Skeletal muscle tissue (tissue), 4 donors: ENCODE measurements around the gene TSC2. TPM values are rescaled to one million over a fixed set of nuclear protein-coding genes. Genes with fewer than 3 reads are reported as not detected.
A peak's percentile ranks its signal among the peaks of the same experiment; 100 is the strongest.

Experiments used
- H3K27ac ChIP-seq: one replicate; pipeline ENCODE4 v1.7.0; 2013; ENCODE audit warnings: mild to moderate bottlenecking, low read depth, low read length, inconsistent platforms
- H3K27me3 ChIP-seq, 3 donors: one replicate each; pipeline ENCODE4 v1.7.0; 2013; ENCODE audit warnings: low read length in 3 of 3; ENCODE audit not compliant: control insufficient read depth in 3 of 3, insufficient read depth in 3 of 3
- H3K36me3 ChIP-seq, 3 donors: one replicate each; pipeline ENCODE4 v1.7.0; 2013; ENCODE audit warnings: low read length in 3 of 3; ENCODE audit not compliant: control insufficient read depth in 3 of 3, insufficient read depth in 3 of 3
- H3K4me1 ChIP-seq, 3 donors: one replicate each; pipeline ENCODE4 v1.7.0; 2013; ENCODE audit warnings: low read length in 3 of 3, mild to moderate bottlenecking in 3 of 3; ENCODE audit not compliant: control insufficient read depth in 3 of 3, insufficient read depth in 3 of 3
- H3K4me3 ChIP-seq, 3 donors: one replicate each; pipeline ENCODE4 v1.7.0; 2013; ENCODE audit warnings: low read length in 3 of 3
- H3K9ac ChIP-seq, 3 donors: one replicate each; pipeline ENCODE4 v1.7.0; 2013; ENCODE audit warnings: low read length in 3 of 3, mild to moderate bottlenecking in 3 of 3, moderate library complexity in 2 of 3, low read depth in 1 of 3
- H3K9me3 ChIP-seq, 3 donors: one replicate each; pipeline ENCODE4 v1.7.0; 2013; ENCODE audit warnings: low read length in 3 of 3; ENCODE audit not compliant: control insufficient read depth in 3 of 3
- total RNA-seq: library from RNA; depleted of rRNA; stranded (reverse); fragments of >200 nt; gene quantifications from one replicate; pipeline ENCODE4 v1.2.3, GENCODE V29; 2014
- donor health status: Osteomylitis.

TSC2 gene
- total RNA-seq, 1 donor from 2014 or later = 49.6 TPM

DNA sequence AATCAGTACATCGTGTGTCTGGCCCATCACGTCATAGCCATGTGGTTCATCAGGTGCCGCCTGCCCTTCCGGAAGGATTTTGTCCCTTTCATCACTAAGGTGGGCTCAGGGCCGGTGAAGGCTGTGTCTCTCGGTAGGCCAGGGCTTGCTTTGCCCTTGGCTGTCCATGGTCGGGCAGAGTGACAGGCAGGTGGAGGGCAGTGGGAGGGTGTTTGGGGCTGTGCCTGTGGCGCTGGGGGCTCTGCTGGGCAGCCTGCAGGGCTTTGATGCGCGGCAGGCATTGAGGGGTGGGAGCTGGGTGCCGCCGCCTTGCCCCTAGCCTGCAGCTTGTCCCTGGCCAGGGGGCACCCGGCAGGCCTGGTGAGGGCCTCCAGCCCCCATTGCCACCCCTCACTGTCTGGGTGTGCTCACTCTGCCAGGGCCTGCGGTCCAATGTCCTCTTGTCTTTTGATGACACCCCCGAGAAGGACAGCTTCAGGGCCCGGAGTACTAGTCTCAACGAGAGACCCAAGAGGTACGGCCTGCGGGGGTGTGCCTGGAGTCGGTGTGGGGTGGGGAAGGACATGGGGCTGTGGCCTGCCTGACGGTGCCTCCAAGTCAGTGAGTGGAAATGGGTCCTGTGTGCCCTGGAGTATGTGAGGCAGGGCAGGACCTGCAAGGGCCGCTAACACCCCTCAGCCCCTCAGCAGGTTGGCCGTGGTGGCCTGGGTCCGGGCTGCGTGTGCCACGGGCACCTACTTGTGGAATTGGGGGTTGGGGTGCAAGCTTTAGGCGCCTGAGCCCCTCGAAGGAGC is 28.5 kb downstream of the TSC2 start:
- Histone ChIP-seq H3K36me3 (peaks cover 66 to 68% (median 67%) of the 10 kb centered on the region in 3 donors), H3K27ac (no peak overlapping the region), H3K4me3 (no peak overlapping the region)

GRCh38 chr16:2077016-2077415 is 29.2 kb downstream of the TSC2 start:
- Histone ChIP-seq H3K27me3 (no peaks in the 10 kb centered on the region), H3K4me1 (no peaks in the 10 kb centered on the region), H3K27ac (no peak overlapping the region), H3K4me3 (no peak overlapping the region), H3K9me3 (no peaks in the 10 kb centered on the region), H3K9ac (no peak overlapping the region), H3K36me3 (peaks cover 65 to 70% (median 66%) of the 10 kb centered on the region in 3 donors)

More for the DNA sequence above, 28.5 kb downstream of the TSC2 start:
- H3K9ac ChIP-seq = no peak overlapping the region
- H3K27me3 ChIP-seq = no peaks in the 10 kb centered on the region
- no peaks in the 10 kb centered on the region for H3K9me3 ChIP-seq
- no peaks in the 10 kb centered on the region for H3K4me1 ChIP-seq

GRCh38 chr16:2077696-2078095 is 29.9 kb downstream of the TSC2 start:
- H3K27me3 ChIP-seq = no peaks in the 10 kb centered on the region
- H3K9ac ChIP-seq = no peak overlapping the region
- peaks cover 63 to 69% (median 64%) of the 10 kb centered on the region in 3 donors for H3K36me3 ChIP-seq
- no peaks in the 10 kb centered on the region for H3K4me1 ChIP-seq
- H3K4me3 ChIP-seq = no peak overlapping the region
- no peaks in the 10 kb centered on the region for H3K9me3 ChIP-seq
- no peak overlapping the region for H3K27ac ChIP-seq

GRCh38 chr16:2078096-2078495 is 30.3 kb downstream of the TSC2 start:
- Histone ChIP-seq H3K27ac (no peak overlapping the region), H3K27me3 (no peaks in the 10 kb centered on the region), H3K36me3 (peaks cover 59 to 65% (median 60%) of the 10 kb centered on the region in 3 donors), H3K9ac (no peak overlapping the region), H3K4me3 (no peak overlapping the region), H3K9me3 (no peaks in the 10 kb centered on the region), H3K4me1 (no peaks in the 10 kb centered on the region)

GRCh38 chr16:2078691-2079090 is 30.9 kb downstream of the TSC2 start:
- no peaks in the 10 kb centered on the region for H3K9me3 ChIP-seq
- no peaks in the 10 kb centered on the region for H3K27me3 ChIP-seq
- no peak overlapping the region for H3K9ac ChIP-seq
- peaks cover 0 to 3% (median 0%) of the 10 kb centered on the region in 3 donors for H3K4me1 ChIP-seq
- H3K4me3 ChIP-seq = no peak overlapping the region
- H3K36me3 ChIP-seq = peaks cover 58 to 64% (median 60%) of the 10 kb centered on the region in 3 donors
- H3K27ac ChIP-seq = no peak overlapping the region

DNA sequence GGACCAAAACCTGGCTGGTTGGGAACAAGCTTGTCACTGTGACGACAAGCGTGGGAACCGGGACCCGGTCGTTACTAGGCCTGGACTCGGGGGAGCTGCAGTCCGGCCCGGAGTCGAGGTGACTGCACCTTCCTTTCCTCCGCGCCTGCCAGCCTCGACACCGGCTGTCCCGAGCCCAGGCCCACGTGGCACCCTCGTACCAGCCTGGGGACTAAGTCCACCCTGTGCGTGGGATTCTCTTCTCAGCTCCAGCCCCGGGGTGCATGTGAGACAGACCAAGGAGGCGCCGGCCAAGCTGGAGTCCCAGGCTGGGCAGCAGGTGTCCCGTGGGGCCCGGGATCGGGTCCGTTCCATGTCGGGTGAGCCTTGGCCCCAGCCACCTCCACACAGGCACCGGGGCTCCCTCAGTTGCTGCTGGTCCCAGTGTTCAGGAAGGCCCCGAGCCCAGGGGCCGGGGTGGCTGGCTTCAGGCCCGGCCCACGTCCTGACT is 31.6 kb downstream of the TSC2 start:
- no peak overlapping the region for H3K27ac ChIP-seq
- no peaks in the 10 kb centered on the region for H3K27me3 ChIP-seq
- H3K9ac ChIP-seq = no peak overlapping the region
- peaks cover 55 to 59% (median 57%) of the 10 kb centered on the region in 3 donors for H3K36me3 ChIP-seq
- no peaks in the 10 kb centered on the region for H3K9me3 ChIP-seq
- peaks cover 0 to 5% (median 0%) of the 10 kb centered on the region in 3 donors for H3K4me1 ChIP-seq
- H3K4me3 ChIP-seq = no peak overlapping the region

DNA sequence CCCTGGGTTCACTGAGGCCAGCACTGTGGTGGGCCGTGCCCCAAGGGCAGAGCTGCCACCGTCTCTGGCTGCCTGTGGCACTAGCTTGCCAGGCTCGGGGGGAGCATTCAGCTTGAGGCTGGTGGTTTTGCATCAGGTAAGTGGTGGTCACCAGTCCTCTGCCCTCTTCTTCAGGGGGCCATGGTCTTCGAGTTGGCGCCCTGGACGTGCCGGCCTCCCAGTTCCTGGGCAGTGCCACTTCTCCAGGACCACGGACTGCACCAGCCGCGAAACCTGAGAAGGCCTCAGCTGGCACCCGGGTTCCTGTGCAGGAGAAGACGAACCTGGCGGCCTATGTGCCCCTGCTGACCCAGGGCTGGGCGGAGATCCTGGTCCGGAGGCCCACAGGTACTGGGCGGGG is 32.2 kb downstream of the TSC2 start:
- H3K9me3 ChIP-seq = no peaks in the 10 kb centered on the region
- peak overlapping the region in 1 of 3 donors; percentile 8 for H3K9ac ChIP-seq
- peaks cover 0 to 5% (median 0%) of the 10 kb centered on the region in 3 donors for H3K4me1 ChIP-seq
- H3K4me3 ChIP-seq = no peak overlapping the region
- H3K27ac ChIP-seq = no peak overlapping the region
- H3K36me3 ChIP-seq = peaks cover 55 to 57% (median 55%) of the 10 kb centered on the region in 3 donors
- H3K27me3 ChIP-seq = no peaks in the 10 kb centered on the region

DNA sequence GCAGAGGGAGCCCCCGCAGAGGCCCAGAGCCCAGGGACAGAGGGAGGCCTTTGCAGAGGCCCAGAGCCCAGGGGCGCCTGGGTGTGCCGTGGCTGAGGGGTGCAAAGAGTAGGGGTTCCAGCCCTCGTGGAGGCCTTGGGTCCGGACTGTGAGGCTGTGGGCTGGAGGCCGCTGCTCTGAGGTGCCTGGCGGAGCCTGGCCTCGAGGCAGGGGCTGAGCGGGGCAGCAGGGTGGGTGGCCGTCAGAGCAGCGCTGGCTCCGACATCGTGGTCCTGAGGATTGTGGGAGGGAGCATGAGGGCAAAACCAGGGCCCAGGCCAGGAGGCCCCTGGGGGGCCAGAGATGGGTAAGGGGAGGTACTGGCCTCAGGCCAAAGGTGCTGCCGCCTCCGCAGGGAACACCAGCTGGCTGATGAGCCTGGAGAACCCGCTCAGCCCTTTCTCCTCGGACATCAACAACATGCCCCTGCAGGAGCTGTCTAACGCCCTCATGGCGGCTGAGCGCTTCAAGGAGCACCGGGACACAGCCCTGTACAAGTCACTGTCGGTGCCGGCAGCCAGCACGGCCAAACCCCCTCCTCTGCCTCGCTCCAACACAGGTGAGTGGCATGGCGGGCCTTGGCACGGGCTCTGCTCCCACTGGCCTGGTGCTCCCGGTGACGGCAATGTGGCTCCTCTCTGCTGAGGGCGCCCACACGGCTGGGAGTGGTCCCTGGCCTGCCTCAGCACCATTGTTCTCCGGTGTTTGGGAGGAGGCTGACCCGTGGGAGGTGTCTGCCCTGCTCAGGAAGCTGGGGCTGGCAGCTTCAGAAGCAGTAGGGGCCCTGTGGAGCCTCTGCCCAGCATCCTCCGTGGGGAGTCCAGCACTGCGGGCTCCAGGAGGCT is 33.7 kb downstream of the TSC2 start:
- peaks cover 50 to 59% (median 53%) of the 10 kb centered on the region in 3 donors for H3K36me3 ChIP-seq

DNA sequence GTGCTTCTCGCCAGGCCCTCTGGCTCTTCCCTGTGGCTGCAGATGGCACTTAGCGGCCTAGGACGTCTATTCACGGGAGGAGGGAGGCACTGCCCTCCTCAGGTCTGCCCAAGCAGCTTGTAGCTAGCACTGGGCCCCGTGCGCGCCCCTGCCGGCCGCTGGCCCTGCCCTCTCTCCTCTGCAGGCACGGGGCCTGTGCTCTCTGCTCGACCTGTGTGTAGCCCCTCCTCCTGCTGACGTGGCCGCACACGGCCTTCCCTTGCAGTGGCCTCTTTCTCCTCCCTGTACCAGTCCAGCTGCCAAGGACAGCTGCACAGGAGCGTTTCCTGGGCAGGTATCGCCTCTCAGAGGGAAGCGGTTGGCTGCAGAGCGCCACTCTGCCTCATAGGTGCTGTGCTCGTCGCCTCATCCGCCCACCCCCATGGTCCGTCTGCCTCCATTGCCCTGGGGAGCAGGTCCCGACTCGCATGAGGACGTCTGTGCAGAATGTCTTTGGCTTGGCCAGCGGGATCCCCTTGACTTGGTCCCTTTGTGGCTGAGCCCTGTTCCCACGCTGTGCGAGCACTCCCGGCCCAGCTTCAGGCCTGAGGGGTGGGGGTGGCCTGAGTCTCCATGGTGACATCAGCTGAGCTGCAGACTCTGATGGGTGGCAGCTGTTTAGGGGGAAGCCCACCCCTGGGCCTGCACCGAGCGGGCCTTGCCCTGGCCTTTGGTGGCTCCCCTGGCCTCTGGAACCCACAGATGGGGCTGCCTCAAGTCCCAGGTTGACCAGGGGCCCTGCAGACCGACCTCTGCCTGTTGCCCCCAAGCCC is 34.6 kb downstream of the TSC2 start:
- H3K9ac ChIP-seq = no peak overlapping the region
- H3K9me3 ChIP-seq = no peaks in the 10 kb centered on the region
- H3K4me3 ChIP-seq = no peak overlapping the region
- H3K27ac ChIP-seq = no peak overlapping the region
- H3K36me3 ChIP-seq = peaks cover 51 to 61% (median 53%) of the 10 kb centered on the region in 3 donors
- H3K27me3 ChIP-seq = no peaks in the 10 kb centered on the region
- H3K4me1 ChIP-seq = peaks cover 0 to 5% (median 0%) of the 10 kb centered on the region in 3 donors

More for the DNA sequence above, 33.7 kb downstream of the TSC2 start:
- Histone ChIP-seq H3K9ac (no peak overlapping the region), H3K9me3 (no peaks in the 10 kb centered on the region), H3K27ac (no peak overlapping the region), H3K27me3 (no peaks in the 10 kb centered on the region), H3K4me1 (peaks cover 0 to 5% (median 0%) of the 10 kb centered on the region in 3 donors), H3K4me3 (no peak overlapping the region)
